Ishikawa (cell line): ENCODE data around the gene RUNX1.

ENCODE experiments used
- CEBPB ChIP-seq: IDR thresholded peaks from 2 replicates; pipeline ENCODE4 v1.6.1; 2012
- EP300 ChIP-seq: IDR thresholded peaks from 2 replicates; pipeline ENCODE4 v1.6.1; 2012; ENCODE audit warnings: borderline replicate concordance
- TCF12 ChIP-seq: IDR thresholded peaks from 2 replicates; pipeline ENCODE4 v1.6.1; 2012; ENCODE audit warnings: low read depth
- TEAD4 ChIP-seq: IDR thresholded peaks from 2 replicates; pipeline ENCODE4 v1.6.1; 2012
- TF ChIP-seq, protein P1 (sequence below): IDR thresholded peaks from 2 replicates; pipeline ENCODE4 v1.6.1; 2012

DNA sequence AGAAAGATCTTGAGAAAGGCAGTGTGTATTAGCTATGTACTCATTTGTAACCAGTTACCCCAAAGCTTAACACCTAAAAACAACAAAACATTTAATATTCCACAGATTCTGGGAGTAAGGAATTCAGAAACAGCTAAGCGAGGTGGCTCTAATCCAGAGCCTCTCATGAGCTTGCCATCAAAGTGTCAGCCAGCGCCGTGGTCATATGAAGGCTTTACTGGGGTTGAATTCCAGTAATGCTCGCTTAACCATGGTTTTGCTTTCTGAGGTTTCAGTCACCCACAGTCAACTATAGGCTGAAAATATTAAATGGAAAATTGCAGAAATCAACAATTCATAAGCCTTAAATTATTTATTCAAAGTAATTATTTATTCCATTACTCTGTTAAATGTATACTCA, 278.5 kb downstream of the RUNX1 start:
- TF ChIP-seq TCF12 (no peak), TEAD4 (no peak), CEBPB (no peak), EP300 (no peak)
- TF ChIP-seq, protein P1, sequence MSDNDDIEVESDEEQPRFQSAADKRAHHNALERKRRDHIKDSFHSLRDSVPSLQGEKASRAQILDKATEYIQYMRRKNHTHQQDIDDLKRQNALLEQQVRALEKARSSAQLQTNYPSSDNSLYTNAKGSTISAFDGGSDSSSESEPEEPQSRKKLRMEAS: no peak
